ENCODE data around the gene ARSA. TPM values are rescaled to one million over a fixed set of nuclear protein-coding genes. Genes with fewer than 3 reads are reported as not detected.

ARSA gene
- total and polyA plus RNA-seq, 2 experiments from 2014 or later = 8.1 to 8.2 TPM

DNA sequence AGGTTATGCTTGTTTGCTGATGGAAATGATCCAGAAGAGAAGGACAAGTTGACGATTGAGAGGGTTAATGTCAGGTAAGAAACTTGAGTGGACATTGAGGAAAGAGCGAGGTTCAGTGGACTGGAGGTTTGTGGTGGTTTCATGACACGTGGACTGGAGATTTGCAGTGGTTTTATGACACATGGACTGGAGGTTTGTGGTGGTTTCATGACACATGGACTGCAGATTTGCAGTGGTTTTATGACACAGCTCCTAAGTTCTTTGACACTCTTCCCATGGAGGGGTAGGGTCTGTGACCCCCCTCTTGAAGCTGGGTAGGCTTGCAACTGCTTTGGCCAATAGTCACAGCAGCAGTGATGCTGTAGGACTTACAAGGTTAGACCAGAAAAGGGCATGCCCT is 32.8 kb downstream of the ARSA start (continued):
- TF ChIP-seq, protein P1, sequence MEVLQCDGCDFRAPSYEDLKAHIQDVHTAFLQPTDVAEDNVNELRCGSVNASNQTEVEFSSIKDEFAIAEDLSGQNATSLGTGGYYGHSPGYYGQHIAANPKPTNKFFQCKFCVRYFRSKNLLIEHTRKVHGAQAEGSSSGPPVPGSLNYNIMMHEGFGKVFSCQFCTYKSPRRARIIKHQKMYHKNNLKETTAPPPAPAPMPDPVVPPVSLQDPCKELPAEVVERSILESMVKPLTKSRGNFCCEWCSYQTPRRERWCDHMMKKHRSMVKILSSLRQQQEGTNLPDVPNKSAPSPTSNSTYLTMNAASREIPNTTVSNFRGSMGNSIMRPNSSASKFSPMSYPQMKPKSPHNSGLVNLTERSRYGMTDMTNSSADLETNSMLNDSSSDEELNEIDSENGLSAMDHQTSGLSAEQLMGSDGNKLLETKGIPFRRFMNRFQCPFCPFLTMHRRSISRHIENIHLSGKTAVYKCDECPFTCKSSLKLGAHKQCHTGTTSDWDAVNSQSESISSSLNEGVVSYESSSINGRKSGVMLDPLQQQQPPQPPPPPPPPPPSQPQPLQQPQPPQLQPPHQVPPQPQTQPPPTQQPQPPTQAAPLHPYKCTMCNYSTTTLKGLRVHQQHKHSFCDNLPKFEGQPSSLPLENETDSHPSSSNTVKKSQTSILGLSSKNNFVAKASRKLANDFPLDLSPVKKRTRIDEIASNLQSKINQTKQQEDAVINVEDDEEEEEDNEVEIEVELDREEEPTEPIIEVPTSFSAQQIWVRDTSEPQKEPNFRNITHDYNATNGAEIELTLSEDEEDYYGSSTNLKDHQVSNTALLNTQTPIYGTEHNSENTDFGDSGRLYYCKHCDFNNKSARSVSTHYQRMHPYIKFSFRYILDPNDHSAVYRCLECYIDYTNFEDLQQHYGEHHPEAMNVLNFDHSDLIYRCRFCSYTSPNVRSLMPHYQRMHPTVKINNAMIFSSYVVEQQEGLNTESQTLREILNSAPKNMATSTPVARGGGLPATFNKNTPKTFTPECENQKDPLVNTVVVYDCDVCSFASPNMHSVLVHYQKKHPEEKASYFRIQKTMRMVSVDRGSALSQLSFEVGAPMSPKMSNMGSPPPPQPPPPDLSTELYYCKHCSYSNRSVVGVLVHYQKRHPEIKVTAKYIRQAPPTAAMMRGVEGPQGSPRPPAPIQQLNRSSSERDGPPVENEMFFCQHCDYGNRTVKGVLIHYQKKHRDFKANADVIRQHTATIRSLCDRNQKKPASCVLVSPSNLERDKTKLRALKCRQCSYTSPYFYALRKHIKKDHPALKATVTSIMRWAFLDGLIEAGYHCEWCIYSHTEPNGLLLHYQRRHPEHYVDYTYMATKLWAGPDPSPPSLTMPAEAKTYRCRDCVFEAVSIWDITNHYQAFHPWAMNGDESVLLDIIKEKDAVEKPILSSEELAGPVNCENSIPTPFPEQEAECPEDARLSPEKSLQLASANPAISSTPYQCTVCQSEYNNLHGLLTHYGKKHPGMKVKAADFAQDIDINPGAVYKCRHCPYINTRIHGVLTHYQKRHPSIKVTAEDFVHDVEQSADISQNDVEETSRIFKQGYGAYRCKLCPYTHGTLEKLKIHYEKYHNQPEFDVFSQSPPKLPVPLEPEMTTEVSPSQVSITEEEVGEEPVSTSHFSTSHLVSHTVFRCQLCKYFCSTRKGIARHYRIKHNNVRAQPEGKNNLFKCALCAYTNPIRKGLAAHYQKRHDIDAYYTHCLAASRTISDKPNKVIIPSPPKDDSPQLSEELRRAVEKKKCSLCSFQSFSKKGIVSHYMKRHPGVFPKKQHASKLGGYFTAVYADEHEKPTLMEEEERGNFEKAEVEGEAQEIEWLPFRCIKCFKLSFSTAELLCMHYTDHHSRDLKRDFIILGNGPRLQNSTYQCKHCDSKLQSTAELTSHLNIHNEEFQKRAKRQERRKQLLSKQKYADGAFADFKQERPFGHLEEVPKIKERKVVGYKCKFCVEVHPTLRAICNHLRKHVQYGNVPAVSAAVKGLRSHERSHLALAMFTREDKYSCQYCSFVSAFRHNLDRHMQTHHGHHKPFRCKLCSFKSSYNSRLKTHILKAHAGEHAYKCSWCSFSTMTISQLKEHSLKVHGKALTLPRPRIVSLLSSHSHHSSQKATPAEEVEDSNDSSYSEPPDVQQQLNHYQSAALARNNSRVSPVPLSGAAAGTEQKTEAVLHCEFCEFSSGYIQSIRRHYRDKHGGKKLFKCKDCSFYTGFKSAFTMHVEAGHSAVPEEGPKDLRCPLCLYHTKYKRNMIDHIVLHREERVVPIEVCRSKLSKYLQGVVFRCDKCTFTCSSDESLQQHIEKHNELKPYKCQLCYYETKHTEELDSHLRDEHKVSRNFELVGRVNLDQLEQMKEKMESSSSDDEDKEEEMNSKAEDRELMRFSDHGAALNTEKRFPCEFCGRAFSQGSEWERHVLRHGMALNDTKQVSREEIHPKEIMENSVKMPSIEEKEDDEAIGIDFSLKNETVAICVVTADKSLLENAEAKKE (CRISPR knock-in tag; IDR thresholded peaks at IDR 0.05) = no peak
- no peak for TF ChIP-seq EZH2 (IDR thresholded peaks at IDR 0.05; ENCODE audit: low read depth, unreplicated experiment)
- TF ChIP-seq, protein P2, sequence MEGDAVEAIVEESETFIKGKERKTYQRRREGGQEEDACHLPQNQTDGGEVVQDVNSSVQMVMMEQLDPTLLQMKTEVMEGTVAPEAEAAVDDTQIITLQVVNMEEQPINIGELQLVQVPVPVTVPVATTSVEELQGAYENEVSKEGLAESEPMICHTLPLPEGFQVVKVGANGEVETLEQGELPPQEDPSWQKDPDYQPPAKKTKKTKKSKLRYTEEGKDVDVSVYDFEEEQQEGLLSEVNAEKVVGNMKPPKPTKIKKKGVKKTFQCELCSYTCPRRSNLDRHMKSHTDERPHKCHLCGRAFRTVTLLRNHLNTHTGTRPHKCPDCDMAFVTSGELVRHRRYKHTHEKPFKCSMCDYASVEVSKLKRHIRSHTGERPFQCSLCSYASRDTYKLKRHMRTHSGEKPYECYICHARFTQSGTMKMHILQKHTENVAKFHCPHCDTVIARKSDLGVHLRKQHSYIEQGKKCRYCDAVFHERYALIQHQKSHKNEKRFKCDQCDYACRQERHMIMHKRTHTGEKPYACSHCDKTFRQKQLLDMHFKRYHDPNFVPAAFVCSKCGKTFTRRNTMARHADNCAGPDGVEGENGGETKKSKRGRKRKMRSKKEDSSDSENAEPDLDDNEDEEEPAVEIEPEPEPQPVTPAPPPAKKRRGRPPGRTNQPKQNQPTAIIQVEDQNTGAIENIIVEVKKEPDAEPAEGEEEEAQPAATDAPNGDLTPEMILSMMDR (conservative IDR thresholded peaks at IDR 0.05; ENCODE audit: low read depth in 2 of 2) = no peak
- TF ChIP-seq STAT1 (IDR thresholded peaks at IDR 0.05; ENCODE audit: unreplicated experiment) = no peak

DNA sequence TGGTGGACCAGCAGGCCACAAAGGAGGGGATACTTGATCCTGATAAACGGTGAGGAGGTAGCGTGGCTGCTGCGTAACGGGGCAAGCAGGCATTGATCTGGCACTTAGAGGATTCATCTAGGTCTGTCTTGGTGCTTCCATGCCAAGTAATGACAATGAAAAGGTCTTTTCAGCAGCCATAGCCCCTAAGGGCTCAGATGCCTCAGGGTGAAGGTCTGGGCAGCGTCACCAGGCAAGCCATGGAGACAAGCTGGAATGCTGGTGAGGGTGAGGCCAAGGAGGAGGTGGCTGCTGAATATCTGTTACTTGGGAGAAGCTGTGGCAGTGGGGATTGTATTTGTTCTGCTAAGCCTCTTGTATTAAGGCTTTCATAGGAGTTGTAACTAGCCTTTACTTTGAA is 40.5 kb downstream of the ARSA start:
- no peak overlapping the region for H3K27ac Mint-ChIP-seq
- TF ChIP-seq, protein P1 (CRISPR knock-in tag; IDR thresholded peaks at IDR 0.05) = no peak
- TF ChIP-seq CREB1 (CRISPR knock-in tag; IDR thresholded peaks at IDR 0.05; ENCODE audit: low read depth) = no peak

More for the DNA sequence above, 40.5 kb downstream of the ARSA start:
- no peaks in the 10 kb centered on the region for H3K9me3 Mint-ChIP-seq
- DNase-seq (ENCODE audit: low spot score) (no peak), ATAC-seq (no peak)
- Histone ChIP-seq H3K9me2 (ENCODE audit: insufficient read depth) (no peaks in the 10 kb centered on the region), H3K27me3 (ENCODE audit: insufficient read depth) (peaks cover 17% of the 10 kb centered on the region; the same call in 1 of the 2 replicates), H2AFZ (no peak overlapping the region), H3K79me2 (replicated peaks; ENCODE audit: insufficient read depth) (no peaks in the 10 kb centered on the region), H3K27ac (ENCODE audit: low read depth) (no peak overlapping the region), H3K36me3 (ENCODE audit: insufficient read depth) (no peaks in the 10 kb centered on the region), H4K20me1 (replicated peaks; ENCODE audit: insufficient read depth) (peaks cover 2% of the 10 kb centered on the region; the same call in 1 of the 2 replicates), H3K4me3 (no peak overlapping the region), H3F3A (replicated peaks; ENCODE audit: low read depth) (peaks cover 9% of the 10 kb centered on the region), H3K4me2 (no peak overlapping the region), H3K4me1 (ENCODE audit: insufficient read depth) (peaks cover 8% of the 10 kb centered on the region)
- H3K4me1 Mint-ChIP-seq = peaks cover 7% of the 10 kb centered on the region
- H3K36me3 Mint-ChIP-seq (ENCODE audit: low read depth) = no peaks in the 10 kb centered on the region; the same call in 2 of the 3 replicates
- H3K27me3 Mint-ChIP-seq (ENCODE audit: insufficient read depth, low read depth, poor library complexity) = peaks cover 8% of the 10 kb centered on the region
- H3K4me3 Mint-ChIP-seq = no peak overlapping the region

Measured in GM23338 (cell line).